ENCODE data around the gene FADS2.

GRCh38 chr11:61846362-61847020 lies 18.4 kb downstream of the FADS2 start:
- TF ChIP-seq CTCF (conservative IDR thresholded peaks at IDR 0.05; ENCODE audit: low read depth, low read length) (no peak), EZH2 (IDR thresholded peaks at IDR 0.05; ENCODE audit: low read length, unreplicated experiment) (no peak)
